DMS114 treated with DMSO at 0.1 percent for 48 hours (cell line): Measurements from ENCODE around the gene MAGI1.
"Not testable (repeated sequence)": the region's sequence is repeated elsewhere in the genome, so short reads cannot be mapped to it uniquely, and the experiment has no call there.

Experiments used
- DNase-seq: peaks from one replicate; lab custom pipeline; 2025; ENCODE audit not compliant: unreplicated experiment; lab: John Stamatoyannopoulos, UW

MAGI1 gene

GRCh38 chr3:65576966-65577365 is 461.8 kb downstream of the MAGI1 start:
- DNase-seq = no peak

- no peak for DNase-seq
Observed at GRCh38 chr3:65576228-65576627, 462.5 kb downstream of the MAGI1 start.

GRCh38 chr3:65575376-65575840 is 463.3 kb downstream of the MAGI1 start:
- no peak for DNase-seq

GRCh38 chr3:65573548-65574116 is 465.1 kb downstream of the MAGI1 start:
- DNase-seq = no peak

- DNase-seq = no peak
Observed at GRCh38 chr3:65572175-65572777, 466.4 kb downstream of the MAGI1 start.

- no peak for DNase-seq
Observed at GRCh38 chr3:65569845-65570405, 468.8 kb downstream of the MAGI1 start.

- no peak for DNase-seq
Observed at GRCh38 chr3:65569129-65569528, 469.6 kb downstream of the MAGI1 start.

- no peak for DNase-seq
Observed at GRCh38 chr3:65568497-65568896, 470.2 kb downstream of the MAGI1 start.

- not testable (repeated sequence) for DNase-seq
Observed at GRCh38 chr3:65565744-65566143, 473.0 kb downstream of the MAGI1 start.

- no peak for DNase-seq
Observed at GRCh38 chr3:65564483-65564882, 474.2 kb downstream of the MAGI1 start.

- DNase-seq = no peak
Observed at GRCh38 chr3:65563861-65564260, 474.9 kb downstream of the MAGI1 start.

- no peak for DNase-seq
Observed at GRCh38 chr3:65562447-65562846, 476.3 kb downstream of the MAGI1 start.

GRCh38 chr3:65561617-65562016 is 477.1 kb downstream of the MAGI1 start:
- no peak for DNase-seq

GRCh38 chr3:65560901-65561300 is 477.8 kb downstream of the MAGI1 start:
- no peak for DNase-seq

GRCh38 chr3:65560133-65560532 is 478.6 kb downstream of the MAGI1 start:
- DNase-seq = no peak

- DNase-seq = no peak
Observed at GRCh38 chr3:65559643-65560042, 479.1 kb downstream of the MAGI1 start.

GRCh38 chr3:65558826-65559225 is 479.9 kb downstream of the MAGI1 start:
- DNase-seq = no peak

GRCh38 chr3:65557899-65558564 is 480.7 kb downstream of the MAGI1 start:
- DNase-seq = no peak

- DNase-seq = no peak
Observed at GRCh38 chr3:65556934-65557577, 481.7 kb downstream of the MAGI1 start.

GRCh38 chr3:65552434-65552833 is 486.3 kb downstream of the MAGI1 start:
- no peak for DNase-seq

- DNase-seq = no peak
Observed at GRCh38 chr3:65551945-65552344, 486.8 kb downstream of the MAGI1 start.

- no peak for DNase-seq
Observed at GRCh38 chr3:65550137-65550536, 488.6 kb downstream of the MAGI1 start.
